ENCODE data around the gene AK5.
A peak's percentile ranks its signal among the peaks of the same experiment; 100 is the strongest.

AK5 gene

DNA sequence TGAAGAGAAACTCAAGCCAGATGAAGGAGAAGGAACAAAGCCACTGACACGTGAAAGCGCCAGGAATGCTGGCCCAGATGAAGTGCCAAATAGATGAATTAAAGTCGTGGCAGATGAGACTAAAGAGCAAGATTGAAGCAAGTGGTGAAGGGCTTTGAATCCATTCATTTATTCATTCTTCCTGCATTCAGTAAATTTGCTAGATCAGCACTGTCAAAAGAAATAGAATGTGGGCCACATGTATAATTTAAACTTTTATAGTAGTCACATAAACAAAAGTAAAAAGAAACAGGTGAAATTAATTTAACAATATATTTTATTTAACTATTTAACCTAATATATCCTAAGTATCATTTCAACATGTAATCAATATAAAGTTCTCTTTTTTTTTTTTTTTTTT lies 265.1 kb downstream of the AK5 start:
- no peaks in the 10 kb centered on the region for H3K9me3 Mint-ChIP-seq
- H3K4me1 Mint-ChIP-seq (ENCODE audit: low read depth in 2 of 2): no peaks in the 10 kb centered on the region
- ATAC-seq (replicated peaks) (no peak), DNase-seq (no peak)
- peaks cover 6 to 27% of the 10 kb centered on the region in 2 donors for H3K27me3 Mint-ChIP-seq
- no peak overlapping the region for H3K4me3 Mint-ChIP-seq
- no peak overlapping the region for H3K27ac Mint-ChIP-seq
- H3K36me3 Mint-ChIP-seq (ENCODE audit: insufficient read depth): peaks cover 2% of the 10 kb centered on the region

DNA sequence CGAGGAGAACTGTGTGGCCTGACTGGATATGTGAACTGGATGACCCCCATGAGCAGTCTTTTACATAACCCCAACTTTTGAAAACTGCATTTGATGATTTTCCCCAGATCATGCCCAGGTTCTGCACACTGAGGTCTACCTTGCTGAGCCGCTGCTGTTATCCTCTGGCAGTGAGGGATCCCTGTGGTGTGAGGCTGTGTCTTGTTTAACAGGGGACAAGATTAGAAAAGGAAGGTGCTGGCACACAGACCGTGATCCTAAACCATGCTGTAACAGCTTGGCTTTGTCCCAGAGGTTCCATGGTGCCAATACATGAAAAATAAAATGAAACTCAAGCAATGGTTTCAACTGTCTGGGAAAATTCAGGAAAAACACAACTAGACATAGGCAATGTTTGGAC lies 266.5 kb downstream of the AK5 start:
- DNase-seq: no peak
- Mint-ChIP-seq H3K4me1 (ENCODE audit: low read depth in 2 of 2) (no peaks in the 10 kb centered on the region), H3K4me3 (no peak overlapping the region), H3K27me3 (peaks cover 6 to 27% of the 10 kb centered on the region in 2 donors), H3K27ac (no peak overlapping the region), H3K36me3 (ENCODE audit: insufficient read depth) (peaks cover 2% of the 10 kb centered on the region), H3K9me3 (no peaks in the 10 kb centered on the region)
- no peak for ATAC-seq (replicated peaks)

DNA sequence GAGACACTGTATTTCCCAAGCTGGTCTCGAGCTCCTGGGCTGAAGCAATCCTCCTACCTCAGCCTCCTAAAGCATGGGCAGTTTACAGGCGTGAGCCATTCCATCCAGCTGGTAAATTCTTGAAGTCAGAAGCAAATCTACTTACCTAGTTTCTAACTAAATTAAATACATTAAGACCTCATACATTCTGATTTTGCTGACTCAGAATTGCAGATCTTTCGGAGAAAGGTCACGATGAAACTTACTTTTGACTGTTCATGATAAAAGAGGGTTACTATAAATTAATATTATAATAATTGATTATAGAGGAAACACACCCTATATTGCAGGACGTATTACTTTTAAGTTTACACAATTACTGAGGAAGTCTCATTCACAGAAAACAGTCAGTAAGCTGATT lies 268.3 kb downstream of the AK5 start:
- Mint-ChIP-seq H3K4me3 (no peak overlapping the region), H3K36me3 (ENCODE audit: insufficient read depth) (peaks cover 5% of the 10 kb centered on the region), H3K9me3 (no peaks in the 10 kb centered on the region), H3K4me1 (ENCODE audit: low read depth in 2 of 2) (no peaks in the 10 kb centered on the region), H3K27me3 (peaks cover 6 to 27% of the 10 kb centered on the region in 2 donors), H3K27ac (no peak overlapping the region)
- ATAC-seq (replicated peaks) (no peak), DNase-seq (no peak)

DNA sequence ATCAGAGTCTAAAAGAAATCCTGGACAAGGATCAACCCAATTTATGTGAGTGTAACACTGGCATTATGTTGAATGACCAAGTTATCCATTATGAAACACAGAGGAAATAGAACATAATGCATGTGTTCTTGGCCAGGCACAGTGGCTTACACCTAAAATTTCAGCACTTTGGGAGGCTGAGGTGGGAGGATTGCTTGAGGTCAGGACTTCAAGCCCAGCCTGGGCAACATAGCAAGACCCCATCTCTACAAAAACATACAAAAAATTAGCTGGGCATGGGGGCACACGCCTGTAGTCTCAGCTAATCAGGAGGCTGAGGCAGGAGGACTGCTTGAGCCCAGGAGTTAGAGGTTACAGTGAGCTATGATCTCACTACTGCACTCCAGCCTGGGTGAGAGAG lies 270.8 kb downstream of the AK5 start:
- ATAC-seq (replicated peaks): no peak
- no peak for DNase-seq
- Mint-ChIP-seq H3K36me3 (ENCODE audit: insufficient read depth) (peaks cover 5% of the 10 kb centered on the region), H3K27ac (no peak overlapping the region), H3K27me3 (peaks cover 6 to 27% of the 10 kb centered on the region in 2 donors), H3K4me1 (ENCODE audit: low read depth in 2 of 2) (no peaks in the 10 kb centered on the region), H3K4me3 (no peak overlapping the region), H3K9me3 (no peaks in the 10 kb centered on the region)

DNA sequence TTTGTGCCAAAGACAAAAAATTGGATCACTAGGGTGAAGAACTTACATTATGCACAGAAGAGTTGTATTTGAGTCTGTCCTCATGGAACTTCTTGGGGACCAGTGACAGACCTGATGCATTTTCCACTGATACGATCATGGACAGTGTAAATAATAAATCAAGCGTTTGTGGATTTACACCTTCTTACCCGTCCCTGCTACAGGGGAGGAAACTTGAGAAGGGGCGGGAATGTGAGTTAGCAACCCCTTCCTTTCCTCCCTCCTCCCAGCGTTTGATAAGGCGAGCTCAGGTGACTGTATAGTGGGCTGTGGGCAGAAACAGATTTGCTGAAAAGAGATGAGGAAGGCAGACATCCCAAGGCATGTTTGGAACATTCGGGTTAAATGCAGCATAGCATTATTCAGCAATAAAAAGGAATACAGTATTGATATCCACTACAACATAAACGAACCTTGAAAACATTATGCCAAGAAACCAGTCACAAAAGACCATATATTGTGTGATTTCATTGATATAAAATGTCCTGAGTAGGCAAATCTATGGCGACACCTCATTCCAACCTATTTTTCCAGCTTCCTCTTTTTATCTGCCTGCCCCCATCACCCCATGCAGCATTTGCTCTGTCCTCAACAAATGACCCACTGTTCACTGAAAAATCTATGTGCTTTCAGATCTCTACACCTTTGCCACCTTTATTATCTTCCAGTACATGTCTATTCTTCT lies 271.9 kb downstream of the AK5 start:
- Mint-ChIP-seq H3K4me1 (ENCODE audit: low read depth in 2 of 2) (no peaks in the 10 kb centered on the region), H3K4me3 (no peak overlapping the region), H3K27me3 (peaks cover 6 to 18% of the 10 kb centered on the region in 2 donors), H3K9me3 (no peaks in the 10 kb centered on the region), H3K36me3 (ENCODE audit: insufficient read depth) (peaks cover 5% of the 10 kb centered on the region), H3K27ac (no peak overlapping the region)
- no peak for DNase-seq
- ATAC-seq (replicated peaks): no peak

DNA sequence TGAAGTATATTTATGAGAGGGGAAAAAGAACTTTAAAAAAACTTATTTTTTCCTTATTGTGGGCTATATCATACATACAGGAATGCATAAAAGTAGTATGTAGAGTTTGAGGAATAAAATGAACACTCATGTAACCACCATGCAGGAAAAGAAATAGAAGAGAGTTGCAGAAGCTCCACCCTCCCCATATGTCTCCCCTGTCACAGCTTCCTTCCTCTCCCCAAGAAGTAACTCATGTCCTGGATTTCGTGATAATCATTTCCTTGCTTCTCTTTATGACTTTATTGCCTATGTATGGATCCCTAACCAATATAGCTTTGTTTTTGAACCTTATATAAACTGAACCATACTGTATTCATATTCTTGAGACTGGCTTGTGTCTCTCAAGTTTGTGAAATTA lies 274.2 kb downstream of the AK5 start:
- DNase-seq (no peak), ATAC-seq (replicated peaks) (no peak)
- Mint-ChIP-seq H3K36me3 (ENCODE audit: insufficient read depth) (peaks cover 3% of the 10 kb centered on the region), H3K27me3 (peaks cover 4 to 5% of the 10 kb centered on the region in 2 donors), H3K4me3 (no peak overlapping the region), H3K4me1 (ENCODE audit: low read depth in 2 of 2) (no peaks in the 10 kb centered on the region), H3K27ac (peak overlapping the region in 1 of 2 donors; percentile 7), H3K9me3 (no peaks in the 10 kb centered on the region)

DNA sequence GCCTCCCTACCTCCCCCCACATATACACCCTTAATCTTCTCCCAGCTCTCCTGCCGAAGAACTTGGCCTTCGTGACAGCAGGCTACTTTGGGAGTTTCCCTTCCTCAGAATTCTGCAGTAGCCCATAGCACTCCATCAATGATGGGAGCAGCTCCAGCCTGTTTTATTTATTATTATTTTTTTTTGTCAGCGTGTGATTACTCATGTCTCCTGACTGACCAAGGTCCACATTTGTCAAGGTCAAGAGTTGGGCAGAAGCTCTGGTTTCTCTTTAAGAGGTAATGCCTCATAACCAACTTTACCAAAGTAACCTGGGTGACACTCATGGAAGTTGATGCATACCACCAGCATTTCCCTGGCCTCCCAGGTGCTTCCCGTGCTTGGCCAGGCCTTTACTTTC lies 275.2 kb downstream of the AK5 start:
- Mint-ChIP-seq H3K4me3 (no peak overlapping the region), H3K36me3 (ENCODE audit: insufficient read depth) (peaks cover 9% of the 10 kb centered on the region), H3K4me1 (ENCODE audit: low read depth in 2 of 2) (no peaks in the 10 kb centered on the region), H3K27ac (no peak overlapping the region), H3K9me3 (no peaks in the 10 kb centered on the region), H3K27me3 (no peaks in the 10 kb centered on the region)
- DNase-seq (no peak), ATAC-seq (replicated peaks) (no peak)

DNA sequence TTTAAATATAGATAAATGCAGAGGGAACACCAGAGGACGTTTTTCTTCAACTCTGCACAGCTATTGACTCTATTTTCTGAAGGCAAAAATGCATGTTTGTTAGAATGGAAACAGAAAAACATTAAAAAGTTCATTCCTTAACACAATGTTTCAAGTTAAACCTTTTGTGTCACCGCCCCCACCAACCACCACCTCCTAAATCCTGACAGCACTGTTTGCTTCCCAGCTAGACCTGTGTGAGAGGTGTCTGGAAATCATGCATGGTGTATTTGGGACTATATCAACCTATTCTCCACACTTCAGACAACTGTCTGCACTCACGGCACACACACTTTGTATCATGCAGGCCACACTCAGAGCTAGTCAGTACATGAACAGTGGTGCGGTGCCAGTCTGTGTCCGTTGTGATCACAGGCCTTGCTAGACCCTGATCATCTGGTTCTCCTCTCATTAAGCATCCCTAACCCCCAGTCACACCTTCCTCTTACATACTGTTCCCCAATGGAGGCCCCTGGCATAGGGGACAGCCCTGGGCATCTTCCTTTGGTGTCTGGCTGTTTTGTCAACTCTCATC lies 276.9 kb downstream of the AK5 start:
- H3K27ac Mint-ChIP-seq: no peak overlapping the region
- no peak for DNase-seq
- peaks cover 9% of the 10 kb centered on the region for H3K36me3 Mint-ChIP-seq (ENCODE audit: insufficient read depth)
- H3K27me3 Mint-ChIP-seq: no peaks in the 10 kb centered on the region
- H3K4me3 Mint-ChIP-seq: no peak overlapping the region
- no peaks in the 10 kb centered on the region for H3K9me3 Mint-ChIP-seq
- no peaks in the 10 kb centered on the region for H3K4me1 Mint-ChIP-seq (ENCODE audit: low read depth in 2 of 2)
- ATAC-seq (replicated peaks): no peak

DNA sequence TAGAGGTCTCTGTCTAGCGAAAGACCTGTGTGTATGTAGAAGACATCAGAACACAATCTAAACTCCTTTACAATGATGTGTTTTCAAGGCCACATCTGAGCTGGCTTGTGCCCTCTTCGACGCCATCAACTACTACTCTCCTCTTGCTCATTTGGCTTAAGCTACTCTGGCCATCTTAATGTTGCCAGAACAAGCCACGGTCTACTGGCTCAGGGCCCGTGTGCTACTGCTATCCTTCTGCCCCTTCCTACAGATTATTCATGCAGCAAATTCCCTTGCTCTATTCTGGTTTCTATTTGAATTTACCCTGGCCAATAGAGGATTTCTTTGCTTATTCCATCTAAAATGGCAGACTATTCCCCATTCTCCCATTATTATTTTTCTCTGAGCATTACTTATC lies 278.9 kb downstream of the AK5 start:
- no peak overlapping the region for H3K27ac Mint-ChIP-seq
- H3K27me3 Mint-ChIP-seq: no peaks in the 10 kb centered on the region
- DNase-seq (no peak), ATAC-seq (replicated peaks) (no peak)
- peaks cover 0 to 4% of the 10 kb centered on the region in 2 donors for H3K4me1 Mint-ChIP-seq (ENCODE audit: low read depth in 2 of 2)
- peaks cover 17% of the 10 kb centered on the region for H3K36me3 Mint-ChIP-seq (ENCODE audit: insufficient read depth)
- H3K9me3 Mint-ChIP-seq: no peaks in the 10 kb centered on the region
- H3K4me3 Mint-ChIP-seq: no peak overlapping the region

DNA sequence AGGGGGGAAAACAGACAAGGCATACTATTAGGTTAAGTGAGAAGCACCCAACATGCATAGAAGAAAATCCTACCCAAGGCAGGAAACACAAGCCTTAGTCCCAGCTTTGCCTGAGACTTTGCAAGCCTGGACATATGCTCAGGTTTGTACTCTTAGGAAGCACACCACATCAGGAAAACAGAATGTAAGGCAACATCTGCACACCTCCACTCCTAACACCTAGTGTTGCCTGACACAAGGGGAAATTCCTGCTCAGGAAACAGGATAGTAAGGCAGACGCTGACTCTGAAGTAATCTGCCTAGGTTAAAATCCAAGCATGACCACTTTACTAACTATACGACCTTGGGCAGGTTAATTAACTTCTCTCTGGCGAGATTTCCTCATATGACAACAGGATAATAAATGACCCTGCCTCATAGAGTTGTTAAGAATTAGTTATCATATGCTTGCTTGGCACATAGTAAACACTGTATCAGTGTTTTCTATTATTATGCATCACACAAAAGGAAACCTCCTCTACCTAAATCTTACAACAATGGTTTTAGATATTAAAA lies 280.9 kb downstream of the AK5 start:
- Mint-ChIP-seq H3K27ac (no peak overlapping the region), H3K9me3 (no peaks in the 10 kb centered on the region), H3K27me3 (no peaks in the 10 kb centered on the region), H3K4me1 (ENCODE audit: low read depth in 2 of 2) (peaks cover 0 to 4% of the 10 kb centered on the region in 2 donors), H3K4me3 (no peak overlapping the region), H3K36me3 (ENCODE audit: insufficient read depth) (peaks cover 36% of the 10 kb centered on the region)
- DNase-seq (no peak), ATAC-seq (replicated peaks) (no peak)

DNA sequence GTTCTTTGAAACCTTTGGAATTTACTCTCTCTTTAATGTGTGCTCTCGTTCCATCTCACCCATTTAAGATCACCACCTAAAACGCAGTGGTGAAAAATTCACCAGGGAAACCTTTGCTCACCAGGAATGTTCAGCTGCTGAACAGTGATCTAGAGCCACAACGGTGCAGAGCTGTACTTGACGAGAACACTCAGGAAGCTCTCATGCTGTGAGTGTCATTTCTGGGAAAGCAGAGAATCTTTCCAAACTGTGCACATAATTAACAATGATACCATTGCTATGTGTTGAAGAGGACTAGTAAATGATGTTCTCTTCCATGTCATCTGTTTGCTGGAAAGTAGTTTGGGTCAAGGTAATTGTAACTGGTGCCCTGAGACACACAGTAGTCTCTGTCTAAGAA lies 283.5 kb downstream of the AK5 start:
- Mint-ChIP-seq H3K27me3 (no peaks in the 10 kb centered on the region), H3K27ac (no peak overlapping the region), H3K4me3 (no peak overlapping the region), H3K9me3 (no peaks in the 10 kb centered on the region), H3K36me3 (ENCODE audit: insufficient read depth) (peaks cover 56% of the 10 kb centered on the region), H3K4me1 (ENCODE audit: low read depth in 2 of 2) (peaks cover 2 to 4% of the 10 kb centered on the region in 2 donors)
- DNase-seq: no peak
- ATAC-seq (replicated peaks): no peak

DNA sequence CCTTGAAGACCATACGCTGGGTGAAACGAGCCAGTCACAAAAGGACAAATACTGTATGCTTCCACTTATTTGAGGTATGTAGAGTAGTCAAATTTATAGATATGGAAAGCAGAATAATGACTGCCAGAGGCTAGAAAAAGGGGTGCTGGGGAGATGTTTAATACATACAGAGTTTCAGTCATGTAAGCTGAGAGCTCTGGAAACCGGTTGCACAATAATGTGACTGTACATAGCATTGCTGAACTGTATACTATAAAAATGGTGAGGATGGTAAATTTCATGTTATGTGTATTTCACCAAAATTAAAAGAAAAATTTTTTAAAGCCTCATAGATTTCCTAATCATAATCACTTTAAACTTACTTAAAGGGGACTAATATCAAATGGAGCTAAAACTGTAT lies 289.8 kb downstream of the AK5 start:
- H3K4me3 Mint-ChIP-seq: no peak overlapping the region
- H3K9me3 Mint-ChIP-seq: no peaks in the 10 kb centered on the region
- peaks cover 80% of the 10 kb centered on the region for H3K36me3 Mint-ChIP-seq (ENCODE audit: insufficient read depth)
- ATAC-seq (replicated peaks) (no peak), DNase-seq (no peak)
- peaks cover 0 to 2% of the 10 kb centered on the region in 2 donors for H3K4me1 Mint-ChIP-seq (ENCODE audit: low read depth in 2 of 2)
- H3K27ac Mint-ChIP-seq: no peak overlapping the region
- no peaks in the 10 kb centered on the region for H3K27me3 Mint-ChIP-seq

DNA sequence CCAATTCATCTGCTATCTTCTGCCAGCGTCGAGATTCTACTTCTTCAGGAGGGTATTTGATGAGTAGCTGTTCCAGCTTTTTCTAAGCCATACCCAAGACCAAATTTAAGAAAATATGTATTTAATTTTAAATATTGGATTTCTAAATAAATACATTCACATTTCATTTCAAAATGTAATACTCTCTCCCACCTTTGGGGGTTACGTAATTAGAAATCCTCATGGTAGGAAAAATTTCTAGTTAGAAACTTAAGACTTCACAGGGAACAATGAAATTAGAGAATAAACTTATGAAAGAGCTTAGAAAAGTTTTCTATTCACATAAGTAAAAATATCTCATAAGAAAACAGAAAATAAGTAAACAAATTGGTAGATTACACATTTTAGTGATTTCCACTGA lies 297.7 kb downstream of the AK5 start:
- Mint-ChIP-seq H3K27me3 (no peaks in the 10 kb centered on the region), H3K4me1 (ENCODE audit: low read depth in 2 of 2) (no peaks in the 10 kb centered on the region), H3K4me3 (no peak overlapping the region), H3K36me3 (ENCODE audit: insufficient read depth) (peaks cover 71% of the 10 kb centered on the region), H3K9me3 (no peaks in the 10 kb centered on the region), H3K27ac (no peak overlapping the region)
- ATAC-seq (replicated peaks) (no peak), DNase-seq (no peak)

DNA sequence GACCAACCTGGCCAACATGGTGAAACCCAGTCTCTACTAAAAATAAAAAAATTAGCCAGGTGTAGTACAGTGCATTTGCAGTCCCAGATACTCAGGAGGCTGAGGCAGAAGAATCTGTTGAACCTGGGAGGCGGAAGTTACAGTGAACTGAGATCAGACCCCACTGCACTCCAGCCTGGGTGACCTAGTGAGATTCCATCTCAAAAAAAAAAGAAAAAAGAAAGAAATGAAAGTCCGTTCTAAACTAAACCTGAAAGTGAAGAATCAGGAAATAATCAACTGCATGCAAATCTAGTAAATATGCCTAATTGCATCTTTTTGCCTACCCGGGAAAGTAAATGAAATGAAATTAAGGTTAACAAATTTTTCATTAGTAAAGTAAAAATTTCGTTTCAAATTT lies 301.1 kb downstream of the AK5 start:
- H3K27me3 Mint-ChIP-seq: no peaks in the 10 kb centered on the region
- peaks cover 52% of the 10 kb centered on the region for H3K36me3 Mint-ChIP-seq (ENCODE audit: insufficient read depth)
- H3K9me3 Mint-ChIP-seq: no peaks in the 10 kb centered on the region
- ATAC-seq (replicated peaks) (no peak), DNase-seq (no peak)
- H3K4me3 Mint-ChIP-seq: no peak overlapping the region
- H3K4me1 Mint-ChIP-seq (ENCODE audit: low read depth in 2 of 2): peaks cover 0 to 12% of the 10 kb centered on the region in 2 donors
- H3K27ac Mint-ChIP-seq: no peak overlapping the region
